Skin epidermis (tissue), 12 donors: ENCODE measurements around the gene CTNND2.

Source experiments
- H3K27ac ChIP-seq, 21 experiments: fragments of 200-600 bp; sonication (generic) in 11 of 21; one replicate each; pipeline ENCODE4 v1.5.0; 2020; ENCODE audit warnings: mild to moderate bottlenecking in 3 of 21, inconsistent platforms in 2 of 21, moderate library complexity in 2 of 21
- H3K4me3 ChIP-seq, 7 experiments: fragments of 200-600 bp; sonication (generic) in 2 of 7; one replicate each; pipeline ENCODE4 v1.5.0; 2020; ENCODE audit warnings: inconsistent platforms in 2 of 7, mild to moderate bottlenecking in 2 of 7, moderate library complexity in 1 of 7

CTNND2 gene

DNA sequence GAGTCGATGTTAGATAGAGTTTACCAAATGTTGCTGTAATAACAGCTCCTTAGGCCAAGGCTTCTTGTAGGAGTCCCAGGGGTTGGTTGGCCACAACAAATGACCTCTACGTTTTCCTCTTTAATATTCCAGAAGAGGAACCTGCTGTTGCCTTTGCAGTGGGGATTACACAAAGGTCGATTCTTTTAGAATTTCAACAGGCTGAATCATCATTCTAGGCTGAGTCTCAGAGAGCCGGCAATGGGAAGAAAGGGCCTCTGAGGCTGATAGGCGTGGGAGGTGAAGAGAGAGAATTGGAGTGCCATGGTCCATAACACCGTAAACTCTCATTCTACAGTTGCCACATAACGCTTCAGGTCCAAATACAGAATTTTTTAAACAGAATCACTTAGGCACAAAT is 737.3 kb downstream of the CTNND2 start:
- H3K4me3 ChIP-seq, result no peak overlapping the region
- no peak overlapping the region for H3K27ac ChIP-seq

DNA sequence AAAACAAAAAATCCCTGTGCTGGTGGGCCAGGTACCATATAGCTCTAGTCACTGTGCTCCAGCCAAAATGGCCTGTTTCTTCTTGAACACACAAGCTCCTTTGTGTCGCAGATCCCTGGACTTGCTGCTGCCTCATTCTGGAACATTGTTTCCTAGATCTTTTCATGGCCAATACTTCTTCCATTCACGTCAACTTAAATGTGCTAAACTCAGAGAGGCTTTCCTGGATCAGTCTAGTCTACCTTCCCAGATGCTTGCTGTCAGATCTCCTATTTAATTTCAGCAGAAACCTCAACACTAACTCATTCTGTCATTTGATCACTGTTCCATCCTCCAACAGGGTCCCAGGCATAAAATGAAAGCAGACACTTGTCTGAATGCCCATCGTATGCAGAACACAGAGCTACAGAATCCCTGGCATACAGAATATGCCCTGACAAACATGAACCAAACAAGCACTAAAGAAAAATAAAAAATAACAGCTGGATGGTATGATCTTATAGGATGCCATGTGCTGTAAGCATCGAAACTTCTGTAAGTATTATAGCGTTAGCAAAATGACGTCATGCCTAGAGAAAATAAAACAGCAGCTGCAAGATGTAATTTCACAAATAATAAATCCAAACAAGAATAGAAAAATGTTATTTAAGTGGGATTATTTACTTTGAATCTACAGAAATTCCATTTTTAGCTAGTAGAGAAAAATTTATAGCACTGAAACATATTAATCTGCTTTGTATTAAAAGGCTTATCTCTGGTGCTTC is 739.5 kb downstream of the CTNND2 start:
- H3K27ac ChIP-seq, result no peak overlapping the region

GRCh38 chr5:11157132-11157531 is 747.1 kb downstream of the CTNND2 start:
- Histone ChIP-seq H3K4me3 (no peak overlapping the region), H3K27ac (no peak overlapping the region)

More for the DNA sequence above, 739.5 kb downstream of the CTNND2 start:
- no peak overlapping the region for H3K4me3 ChIP-seq

DNA sequence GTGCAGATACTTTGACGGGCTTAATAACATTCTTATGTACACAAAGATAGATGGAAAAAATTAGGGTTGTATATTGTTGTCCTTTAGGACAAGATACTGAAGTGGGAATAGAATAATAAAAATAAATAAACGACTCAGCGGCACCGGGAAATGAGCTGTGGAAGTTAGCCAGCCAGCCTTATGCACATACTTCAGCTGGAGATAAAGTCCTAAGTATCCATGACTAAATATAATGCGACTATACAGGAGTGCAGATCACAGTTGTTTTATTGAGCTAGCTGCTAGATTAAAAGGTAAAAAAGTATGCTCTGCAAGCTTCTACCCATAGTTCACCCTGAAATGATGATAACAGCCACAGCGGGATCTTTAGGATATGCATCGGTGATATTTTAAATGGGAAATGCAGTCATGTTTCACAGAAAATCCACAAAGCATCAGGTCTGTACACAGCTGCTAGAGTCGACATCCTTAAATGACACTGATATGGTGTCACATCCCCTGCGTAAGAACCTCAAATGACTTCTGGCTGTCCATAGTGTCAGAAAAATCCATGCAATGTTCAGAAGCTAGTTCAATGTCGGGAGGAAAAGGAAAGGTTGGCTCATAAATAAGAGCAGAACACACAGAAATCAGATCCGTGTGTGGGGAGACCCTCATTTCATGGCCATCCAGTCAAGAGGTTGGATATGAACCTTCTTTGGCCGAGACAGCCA is 750.4 kb downstream of the CTNND2 start:
- no peak overlapping the region for H3K27ac ChIP-seq

GRCh38 chr5:11152368-11152767 is 751.9 kb downstream of the CTNND2 start:
- Histone ChIP-seq H3K27ac (no peak overlapping the region), H3K4me3 (no peak overlapping the region)

More for the DNA sequence above, 750.4 kb downstream of the CTNND2 start:
- no peak overlapping the region for H3K4me3 ChIP-seq

DNA sequence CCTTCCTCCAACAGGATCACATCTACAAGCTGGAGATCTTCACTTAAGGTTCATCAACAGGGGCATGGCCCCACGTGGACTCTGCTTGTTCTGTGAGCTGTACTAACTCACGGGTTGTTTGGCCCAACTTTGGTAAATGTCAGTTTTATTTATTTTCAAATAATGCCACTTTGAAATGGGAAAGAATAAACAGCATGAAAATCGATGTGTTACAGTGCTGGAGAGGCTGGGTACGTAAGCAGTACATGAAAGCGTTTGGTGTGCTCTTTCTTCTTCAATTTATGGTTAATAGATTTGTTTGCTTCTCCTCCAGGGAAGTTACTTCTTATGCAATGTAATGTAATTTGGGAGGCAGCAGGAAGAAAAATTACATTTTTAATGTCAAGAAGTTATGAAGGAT is 753.3 kb downstream of the CTNND2 start:
- no peak overlapping the region for H3K27ac ChIP-seq
- H3K4me3 ChIP-seq, result no peak overlapping the region

GRCh38 chr5:11148810-11149539 is 755.3 kb downstream of the CTNND2 start:
- H3K27ac ChIP-seq, result no peak overlapping the region
- H3K4me3 ChIP-seq, result no peak overlapping the region

DNA sequence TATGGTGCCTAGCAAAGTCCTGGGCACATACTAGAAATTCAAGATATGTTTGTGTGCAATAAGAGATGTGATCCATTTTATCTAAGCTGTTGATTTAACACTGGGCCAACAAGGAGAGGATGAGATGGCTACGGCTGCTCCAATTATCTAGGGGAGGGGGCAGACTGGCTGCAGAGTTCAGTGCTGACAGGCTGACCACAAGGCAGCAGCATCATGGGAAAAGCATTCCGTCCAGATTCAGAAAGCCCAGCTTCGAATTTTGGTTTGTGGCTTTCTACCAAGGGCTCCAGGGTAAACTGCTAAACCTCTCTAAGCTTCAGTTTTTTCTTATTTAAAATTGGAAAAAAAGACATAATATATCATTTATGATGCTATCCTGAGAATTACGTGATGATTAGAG is 758.1 kb downstream of the CTNND2 start:
- Histone ChIP-seq H3K4me3 (no peak overlapping the region), H3K27ac (no peak overlapping the region)

DNA sequence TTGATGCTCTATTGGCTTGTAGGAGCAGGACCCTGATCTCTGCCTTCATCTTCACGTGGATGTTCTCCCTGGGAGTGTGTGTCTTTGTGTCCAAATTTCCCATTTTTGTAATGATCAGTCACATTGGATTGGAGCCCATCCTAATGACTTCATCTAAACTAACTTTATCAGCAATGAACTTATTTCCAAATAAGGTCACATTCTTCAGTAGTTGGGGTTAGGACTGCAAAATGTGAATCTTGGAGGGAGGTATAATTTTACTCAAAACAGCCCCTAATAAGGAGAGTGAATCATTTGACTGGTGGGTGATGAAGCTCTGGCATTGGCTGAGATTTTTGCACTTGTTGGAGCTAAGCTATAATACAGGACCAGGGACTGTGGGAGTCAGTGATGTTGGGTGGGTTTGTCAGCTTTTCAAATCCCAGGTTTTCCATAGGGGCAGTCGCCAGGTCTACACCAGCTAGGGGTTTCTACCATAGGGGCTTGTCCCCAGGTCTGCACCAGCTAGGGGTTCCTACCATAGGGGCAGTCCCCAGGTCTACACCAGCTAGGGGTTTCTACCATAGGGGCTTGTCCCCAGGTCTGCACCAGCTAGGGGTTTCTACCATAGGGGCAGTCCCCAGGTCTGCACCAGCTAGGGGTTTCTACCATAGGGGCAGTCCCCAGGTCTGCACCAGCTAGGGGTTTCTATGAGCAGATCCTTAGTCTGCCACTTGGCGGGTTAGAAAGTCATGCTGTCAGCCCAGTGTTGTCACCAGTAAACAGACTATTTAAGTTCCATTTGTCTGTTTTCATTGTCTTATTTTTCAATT is 760.6 kb downstream of the CTNND2 start:
- Histone ChIP-seq H3K27ac (no peak overlapping the region), H3K4me3 (no peak overlapping the region)

DNA sequence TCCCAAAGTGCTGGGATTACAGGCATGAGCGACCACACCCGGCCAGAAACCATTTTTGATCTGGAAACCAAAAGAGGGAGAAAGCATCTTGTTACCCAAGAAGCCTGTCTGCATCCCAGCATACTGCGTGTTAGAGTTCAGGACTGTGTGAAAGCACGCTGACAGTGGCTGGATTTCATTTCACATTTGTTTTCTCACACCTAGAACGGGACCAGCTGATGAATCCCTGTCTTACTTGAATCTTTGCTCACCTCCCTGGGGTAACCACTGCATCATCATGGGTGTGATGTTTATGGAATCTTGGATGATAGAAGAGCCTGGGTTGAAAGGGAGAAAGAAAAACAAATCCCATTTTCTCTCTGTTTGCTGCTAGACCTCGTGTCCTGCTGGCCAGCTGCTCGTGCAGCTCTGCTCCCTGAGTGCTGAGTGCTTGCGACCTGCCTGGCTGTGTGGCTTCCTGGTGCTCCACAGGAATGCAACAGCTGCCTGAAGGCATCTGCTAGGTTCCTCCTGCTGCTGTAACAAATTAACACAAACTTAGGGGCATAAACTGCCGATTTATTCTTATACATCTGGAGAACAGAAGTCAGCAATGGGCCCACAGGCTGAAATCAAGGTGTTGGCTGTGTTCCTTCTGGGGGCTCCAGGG is 764.9 kb downstream of the CTNND2 start:
- H3K4me3 ChIP-seq, result no peak overlapping the region
- H3K27ac ChIP-seq, result no peak overlapping the region

- H3K4me3 ChIP-seq, result no peak overlapping the region
- no peak overlapping the region for H3K27ac ChIP-seq
These were observed 774.1 kb downstream of the CTNND2 start for GRCh38 chr5:11130131-11130530.

GRCh38 chr5:11128021-11128420 is 776.2 kb downstream of the CTNND2 start:
- H3K27ac ChIP-seq, result no peak overlapping the region
- no peak overlapping the region for H3K4me3 ChIP-seq

GRCh38 chr5:11126844-11127243 is 777.4 kb downstream of the CTNND2 start:
- H3K27ac ChIP-seq, result no peak overlapping the region
- H3K4me3 ChIP-seq, result no peak overlapping the region

DNA sequence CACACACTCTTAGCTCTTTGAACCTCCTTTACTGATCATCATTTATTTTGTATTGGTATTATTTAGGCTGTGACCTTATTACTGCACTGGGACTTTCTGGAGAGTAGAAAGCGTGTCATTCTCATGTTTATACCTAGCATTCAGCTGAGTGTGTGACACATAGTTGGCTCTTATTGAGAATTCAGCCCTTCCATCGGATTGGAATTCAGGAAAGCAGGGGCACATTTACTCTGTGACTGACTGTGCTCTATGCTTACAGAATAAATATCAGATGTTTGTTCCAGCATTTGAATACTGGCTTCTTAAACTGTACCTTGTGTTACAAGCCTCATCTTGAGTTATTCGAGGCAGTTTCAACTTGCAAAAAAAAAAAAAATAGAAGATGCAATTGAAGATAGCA is 782.4 kb downstream of the CTNND2 start:
- H3K27ac ChIP-seq, result no peak overlapping the region
- no peak overlapping the region for H3K4me3 ChIP-seq

DNA sequence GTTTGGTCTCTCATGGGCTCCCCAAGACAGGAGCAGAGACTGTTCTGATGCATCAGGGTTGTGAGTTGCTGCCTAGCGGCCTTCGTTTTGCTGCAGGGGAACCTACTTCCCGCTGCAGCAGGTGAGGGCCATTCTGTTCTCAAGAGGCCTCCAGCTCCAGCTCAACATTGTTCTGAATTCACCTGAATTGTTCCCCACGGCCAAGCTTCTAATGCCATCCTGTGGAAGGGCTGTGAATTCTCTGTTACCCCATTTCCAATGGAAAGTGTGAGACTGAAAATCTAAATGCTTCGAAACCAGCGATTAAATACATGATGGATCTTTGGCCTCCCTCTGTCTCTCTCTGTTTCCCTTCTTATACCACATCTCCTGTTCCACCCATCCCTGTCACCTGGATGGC is 794.1 kb downstream of the CTNND2 start:
- no peak overlapping the region for H3K4me3 ChIP-seq

DNA sequence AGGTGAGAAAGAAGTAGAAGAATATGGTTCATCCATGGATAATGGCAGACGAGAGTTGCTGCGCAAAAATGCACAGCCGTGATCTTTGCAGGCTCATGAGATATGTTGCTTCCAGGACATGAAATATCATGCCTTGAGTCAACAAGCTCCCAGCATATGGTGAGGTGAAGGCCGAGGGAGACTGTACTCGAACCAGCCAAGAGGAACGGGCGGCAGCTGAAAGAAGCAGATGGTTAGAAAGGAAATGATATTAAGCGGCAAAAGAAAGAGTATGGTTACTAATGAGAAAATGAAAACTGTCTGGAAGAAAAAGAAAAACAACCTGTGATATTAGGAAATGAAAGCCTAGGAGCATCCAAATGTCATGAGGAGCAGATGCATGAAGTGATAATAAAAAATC is 798.5 kb downstream of the CTNND2 start:
- H3K4me3 ChIP-seq, result no peak overlapping the region
- no peak overlapping the region for H3K27ac ChIP-seq

More for the DNA sequence above, 794.1 kb downstream of the CTNND2 start:
- no peak overlapping the region for H3K27ac ChIP-seq

GRCh38 chr5:11104651-11105112 is 799.6 kb downstream of the CTNND2 start:
- Histone ChIP-seq H3K27ac (no peak overlapping the region), H3K4me3 (no peak overlapping the region)

DNA sequence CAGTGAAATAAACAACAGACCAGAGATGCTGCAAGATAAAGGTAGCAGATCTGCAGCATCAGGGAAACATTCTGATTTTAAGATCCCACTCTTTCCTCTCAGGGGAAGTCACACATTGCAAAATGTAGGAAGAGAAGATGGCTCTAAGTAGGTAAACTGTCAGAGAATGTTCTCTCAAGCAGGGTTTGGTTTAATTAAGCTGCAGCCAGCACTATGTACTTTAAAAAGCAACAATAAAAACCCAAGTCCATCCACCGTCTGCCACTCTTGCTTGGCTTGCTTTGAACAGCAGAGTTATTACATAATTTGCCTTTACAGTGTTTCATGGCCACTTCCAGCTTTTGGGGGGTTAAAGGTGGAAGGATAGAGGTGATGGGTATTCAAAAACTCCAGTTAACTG is 800.0 kb downstream of the CTNND2 start:
- Histone ChIP-seq H3K4me3 (no peak overlapping the region), H3K27ac (no peak overlapping the region)

- Histone ChIP-seq H3K27ac (no peak overlapping the region), H3K4me3 (no peak overlapping the region)
These were observed 820.1 kb downstream of the CTNND2 start for GRCh38 chr5:11084111-11084510.
